MV-4-11 (cell line): ENCODE data around the gene TGM1.
A peak's percentile ranks its signal among the peaks of the same experiment; 100 is the strongest.

Experiments
- DNase-seq: peaks from one replicate; lab custom pipeline; 2025; lab: John Stamatoyannopoulos, UW

The TGM1 gene

DNA sequence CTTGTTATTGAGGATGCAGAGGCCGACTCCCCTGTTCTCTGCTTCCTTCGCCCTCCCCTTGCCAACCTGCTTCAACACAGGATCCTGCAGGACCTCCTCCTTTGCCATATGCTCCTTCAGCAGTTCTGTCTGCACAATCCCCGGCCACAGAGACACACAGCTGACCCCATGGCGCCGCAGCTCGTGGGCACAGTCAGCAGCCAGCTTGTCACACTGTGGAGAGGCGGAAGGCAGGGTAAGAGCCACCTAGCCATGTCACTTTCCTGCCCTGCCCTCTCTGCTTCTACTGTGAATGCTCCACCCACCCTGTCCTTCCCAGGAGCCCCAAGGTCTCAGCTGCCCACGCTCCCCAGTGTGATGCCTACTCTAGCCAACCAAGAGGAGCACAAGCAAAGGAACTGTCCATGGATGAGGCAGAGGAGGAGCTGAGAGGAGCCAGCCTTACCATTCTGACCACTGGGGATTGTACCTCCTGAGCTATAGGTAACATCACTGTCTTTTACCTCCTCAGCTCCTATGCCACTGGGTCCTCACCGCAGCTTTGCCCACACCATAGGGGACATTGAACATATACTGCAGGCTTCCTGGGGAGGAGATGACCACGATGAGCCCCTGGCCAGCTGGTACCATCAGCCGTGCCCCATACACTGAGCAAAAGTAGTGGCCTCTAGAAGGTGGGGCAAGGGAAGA lies 29.3 kb upstream of the TGM1 start:
- DNase-seq, result no peak

DNA sequence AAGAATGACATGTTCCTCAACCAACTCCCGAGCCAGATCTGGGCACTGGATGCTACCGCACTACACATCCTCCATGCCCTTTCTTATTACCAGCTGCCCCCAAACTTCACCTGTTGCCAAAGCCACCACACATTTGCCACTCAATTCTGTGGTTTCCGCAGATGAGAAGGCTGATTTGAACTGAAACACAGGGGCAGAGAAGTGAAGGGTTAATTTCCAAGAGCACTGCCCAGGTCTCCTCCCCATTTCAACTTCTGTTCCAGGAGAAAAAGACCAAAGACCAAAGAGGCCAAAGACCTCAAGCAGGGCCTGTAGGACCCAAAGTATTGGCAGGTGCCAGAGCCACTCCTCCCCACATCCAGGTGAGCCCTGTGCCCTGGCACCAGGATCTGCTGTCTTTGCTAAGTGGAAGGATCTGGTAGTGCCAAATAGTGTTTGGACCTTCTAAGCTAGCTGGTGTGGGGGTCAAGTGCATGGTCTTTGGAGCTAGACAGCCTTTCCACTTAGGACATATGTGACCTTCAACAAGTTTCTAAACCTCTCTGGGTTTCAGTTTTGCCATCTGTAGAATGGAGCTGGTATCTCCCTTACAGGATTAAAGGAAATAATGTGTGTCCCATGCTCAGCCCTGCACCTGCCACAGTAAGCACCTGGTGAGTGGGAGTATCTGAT lies 28.6 kb upstream of the TGM1 start:
- DNase-seq, result no peak

DNA sequence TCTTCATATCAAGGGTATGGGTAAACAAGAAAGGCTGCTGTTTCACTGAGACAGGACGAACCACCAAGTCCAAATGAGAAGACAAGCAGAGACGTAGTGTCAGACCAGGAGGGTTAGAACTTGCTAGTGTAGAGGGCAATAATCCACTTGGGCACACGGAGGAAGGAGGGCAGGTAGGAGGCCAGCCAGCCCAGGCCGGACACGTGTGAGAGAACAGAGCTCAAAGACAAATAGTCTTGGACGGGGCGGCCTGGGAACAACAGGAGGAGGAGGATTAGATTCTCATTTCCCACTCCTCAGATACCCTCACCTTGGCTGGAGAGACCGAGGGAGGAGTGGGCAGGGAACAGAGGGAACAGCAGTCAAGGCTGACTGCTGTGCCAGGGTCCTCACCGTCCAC lies 27.8 kb upstream of the TGM1 start:
- DNase-seq, result no peak

DNA sequence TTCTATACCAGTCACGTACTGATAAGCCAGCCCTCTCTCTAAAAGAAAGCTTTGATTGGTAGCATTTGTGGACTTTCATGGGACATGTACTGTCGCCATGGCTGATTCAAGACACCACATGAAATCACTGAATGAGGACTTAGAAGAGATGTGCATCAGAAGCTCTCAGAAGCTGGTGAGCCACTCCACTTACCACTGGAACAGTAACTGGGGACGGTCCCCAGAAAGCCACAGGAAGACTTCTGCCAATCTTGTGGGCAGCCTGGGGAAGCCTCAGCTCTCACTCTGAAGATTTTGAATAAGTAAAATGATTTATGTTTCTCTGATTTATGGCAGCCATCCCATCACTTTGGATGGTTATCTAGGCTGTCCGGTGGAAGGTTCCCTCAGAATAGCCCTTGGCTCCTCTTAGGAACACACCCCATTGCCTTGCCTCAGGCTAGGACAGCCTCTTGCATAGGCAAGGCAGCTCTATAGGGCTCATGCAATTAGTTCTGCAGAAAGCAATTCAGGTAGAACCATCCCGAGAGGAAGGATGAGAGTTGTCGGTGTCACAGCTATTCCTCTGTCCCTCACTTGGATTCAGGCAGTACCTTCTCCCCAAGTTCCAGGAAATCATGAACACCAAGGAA lies 26.8 kb upstream of the TGM1 start:
- DNase-seq, result no peak

DNA sequence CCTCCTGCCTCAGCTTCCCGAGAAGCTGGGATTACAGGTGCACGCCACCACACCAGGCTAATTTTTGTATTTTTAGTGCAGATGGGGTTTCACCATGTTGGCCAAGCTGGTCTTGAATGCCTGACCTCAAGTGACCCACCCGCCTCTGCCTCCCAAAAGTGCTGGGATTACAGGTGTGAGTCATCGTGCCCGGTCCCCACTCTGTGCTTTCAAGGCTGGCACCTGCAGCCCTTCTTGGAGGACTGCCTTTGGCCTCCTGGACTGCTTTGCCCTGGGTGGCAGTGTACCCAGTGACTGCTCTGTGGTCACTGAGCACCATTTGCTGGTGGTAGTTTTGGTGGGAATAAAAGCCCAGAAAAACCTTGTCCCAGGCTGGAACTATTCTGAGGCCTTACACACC lies 24.0 kb upstream of the TGM1 start:
- no peak for DNase-seq

DNA sequence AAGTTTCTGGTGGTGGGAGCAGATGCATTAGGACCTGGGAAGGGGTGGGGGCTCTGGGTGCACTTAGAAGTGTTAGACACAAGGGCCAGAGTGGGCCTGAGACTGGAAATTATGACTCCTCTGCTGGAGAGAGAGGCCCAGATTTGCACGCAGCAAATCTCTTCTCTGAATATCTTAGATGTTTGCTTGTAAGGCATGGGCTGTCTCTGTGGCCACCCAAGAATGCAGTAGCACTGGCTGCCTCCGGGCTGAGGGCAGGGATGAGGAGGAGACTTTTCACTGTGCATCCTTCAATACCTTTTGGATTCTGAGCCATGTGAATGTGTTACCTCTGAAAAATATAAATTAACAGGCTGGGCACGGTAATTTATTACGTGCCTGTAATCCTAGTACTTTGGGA lies 22.4 kb upstream of the TGM1 start:
- DNase-seq, result no peak

DNA sequence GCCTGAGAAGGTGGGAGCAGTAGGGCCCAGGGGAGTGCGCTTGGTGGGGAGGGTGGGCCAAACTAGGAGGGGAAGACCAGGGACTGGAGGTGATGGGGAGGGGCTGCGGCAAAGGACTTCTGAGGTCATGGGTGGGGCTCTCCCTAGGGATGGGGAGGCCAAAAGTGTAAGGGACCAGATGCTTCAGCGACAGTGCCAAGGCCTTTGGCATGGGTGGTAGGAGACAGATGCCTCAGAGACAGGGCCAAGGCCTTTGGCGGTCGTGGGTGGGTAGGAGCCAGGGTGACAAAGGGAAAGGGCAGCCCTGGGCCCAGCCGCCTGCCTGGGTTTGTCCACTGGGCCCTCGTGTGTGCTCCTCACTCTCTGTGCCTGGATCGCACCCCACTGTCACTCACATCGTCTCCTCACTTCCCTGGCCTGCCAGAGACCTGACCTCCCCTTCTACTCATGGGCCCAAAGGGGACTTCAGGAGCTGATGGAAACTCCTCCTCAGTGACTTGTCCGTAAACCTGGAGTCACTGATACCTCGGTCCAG lies 21.6 kb upstream of the TGM1 start:
- DNase-seq, result no peak

DNA sequence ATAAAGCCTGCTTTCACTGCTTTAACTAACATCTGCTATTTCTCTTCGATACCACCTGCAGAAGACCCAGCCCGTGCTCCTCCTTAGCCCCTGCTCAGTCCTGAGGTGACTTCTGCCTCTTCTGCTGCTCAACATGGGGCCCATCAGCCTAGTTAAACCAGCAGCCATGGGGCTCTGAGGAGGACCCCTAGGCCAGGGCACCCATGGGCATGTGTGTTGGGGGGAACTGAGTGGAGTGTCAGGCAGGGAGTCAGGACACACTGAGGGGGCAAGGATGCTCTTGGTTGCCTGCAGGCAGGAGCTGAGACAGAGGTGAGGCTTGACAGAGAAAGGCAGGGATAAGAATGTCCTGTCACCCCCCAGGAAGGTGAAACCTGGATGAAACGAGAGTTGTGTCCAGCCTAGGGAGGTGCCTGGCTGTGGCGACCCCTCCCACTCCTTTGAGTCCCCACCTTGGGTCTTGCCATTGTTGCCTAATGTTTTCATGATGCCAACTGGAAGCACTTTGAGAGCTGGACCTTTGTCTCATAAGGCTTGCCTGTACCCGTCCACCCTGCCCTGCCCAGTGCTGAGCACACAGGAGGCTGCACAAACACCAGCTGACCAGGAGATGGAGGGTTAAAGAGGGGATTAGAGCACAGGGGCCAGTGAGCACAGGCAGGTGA lies 21.0 kb upstream of the TGM1 start:
- no peak for DNase-seq

DNA sequence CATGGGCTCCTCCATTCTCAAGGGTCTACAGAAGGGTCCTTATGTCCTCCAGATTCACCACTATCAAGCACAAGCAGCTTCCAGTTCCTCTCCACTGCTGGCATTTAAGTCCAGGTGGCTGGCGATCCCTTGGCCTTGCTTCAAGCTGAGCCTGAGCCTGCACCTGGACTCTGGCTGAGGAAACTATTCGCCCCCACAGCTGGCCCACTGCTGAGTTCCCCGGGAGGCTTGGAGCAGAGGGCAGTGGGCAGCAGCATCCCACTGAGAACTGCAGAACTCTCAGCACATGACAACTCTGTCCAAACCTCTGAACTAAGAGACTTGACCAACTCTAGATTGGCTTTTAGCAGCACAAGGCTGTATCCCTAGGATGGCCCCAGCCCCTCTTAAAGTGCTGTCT lies 19.8 kb upstream of the TGM1 start:
- DNase-seq, result no peak

DNA sequence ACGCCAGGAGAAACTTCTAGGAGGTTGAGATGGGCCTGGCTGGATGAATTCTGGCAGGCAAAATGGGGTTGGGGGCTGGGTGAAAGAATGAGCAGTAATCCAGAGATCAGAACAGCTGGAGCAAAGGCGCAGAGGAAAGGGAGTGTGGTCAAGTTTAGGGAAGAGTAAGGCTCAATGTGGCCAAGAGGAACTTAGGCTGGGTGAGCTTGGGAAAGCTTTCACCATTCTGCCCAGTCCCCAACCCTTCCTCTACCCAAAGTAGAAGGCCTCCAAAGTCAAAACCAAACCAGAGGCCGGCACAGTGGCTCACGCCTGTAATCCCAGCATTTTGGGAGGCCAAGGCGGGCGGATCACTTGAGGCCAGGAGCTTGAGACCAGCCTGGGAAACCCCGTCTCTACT lies 18.7 kb upstream of the TGM1 start:
- DNase-seq, result peak; percentile 34

DNA sequence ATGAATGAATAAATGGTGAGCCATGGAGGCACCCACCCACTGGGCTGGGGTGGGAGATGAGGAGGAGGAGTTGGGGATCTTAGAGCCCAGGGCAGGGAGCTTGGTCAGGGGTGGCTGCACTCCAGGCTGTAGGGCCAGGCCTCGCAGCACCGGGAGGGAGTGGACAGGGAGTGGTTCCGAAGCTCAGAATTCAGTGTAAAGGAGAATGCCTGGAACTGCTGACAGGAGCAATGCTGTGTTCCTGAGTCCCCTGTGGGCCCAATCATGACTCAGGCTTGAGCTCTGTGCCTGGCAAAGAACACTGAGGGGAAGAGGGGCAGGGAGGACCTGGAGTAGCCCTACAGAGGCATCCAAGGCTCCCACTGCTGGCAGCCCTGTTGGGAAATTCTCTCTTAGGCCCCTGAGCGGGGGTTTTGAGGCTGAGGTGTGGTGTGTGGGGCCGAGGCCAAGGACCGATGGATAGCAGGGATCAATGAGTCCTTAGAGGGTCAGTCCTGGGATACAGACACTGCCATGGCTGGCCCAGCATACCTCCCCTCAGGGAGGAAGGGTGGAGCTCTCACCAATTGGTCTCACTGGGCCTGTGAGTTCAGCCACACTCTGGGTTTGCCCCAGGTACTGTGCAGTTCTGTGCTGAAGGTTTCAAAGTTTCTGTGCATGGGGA lies 18.0 kb upstream of the TGM1 start:
- no peak for DNase-seq

DNA sequence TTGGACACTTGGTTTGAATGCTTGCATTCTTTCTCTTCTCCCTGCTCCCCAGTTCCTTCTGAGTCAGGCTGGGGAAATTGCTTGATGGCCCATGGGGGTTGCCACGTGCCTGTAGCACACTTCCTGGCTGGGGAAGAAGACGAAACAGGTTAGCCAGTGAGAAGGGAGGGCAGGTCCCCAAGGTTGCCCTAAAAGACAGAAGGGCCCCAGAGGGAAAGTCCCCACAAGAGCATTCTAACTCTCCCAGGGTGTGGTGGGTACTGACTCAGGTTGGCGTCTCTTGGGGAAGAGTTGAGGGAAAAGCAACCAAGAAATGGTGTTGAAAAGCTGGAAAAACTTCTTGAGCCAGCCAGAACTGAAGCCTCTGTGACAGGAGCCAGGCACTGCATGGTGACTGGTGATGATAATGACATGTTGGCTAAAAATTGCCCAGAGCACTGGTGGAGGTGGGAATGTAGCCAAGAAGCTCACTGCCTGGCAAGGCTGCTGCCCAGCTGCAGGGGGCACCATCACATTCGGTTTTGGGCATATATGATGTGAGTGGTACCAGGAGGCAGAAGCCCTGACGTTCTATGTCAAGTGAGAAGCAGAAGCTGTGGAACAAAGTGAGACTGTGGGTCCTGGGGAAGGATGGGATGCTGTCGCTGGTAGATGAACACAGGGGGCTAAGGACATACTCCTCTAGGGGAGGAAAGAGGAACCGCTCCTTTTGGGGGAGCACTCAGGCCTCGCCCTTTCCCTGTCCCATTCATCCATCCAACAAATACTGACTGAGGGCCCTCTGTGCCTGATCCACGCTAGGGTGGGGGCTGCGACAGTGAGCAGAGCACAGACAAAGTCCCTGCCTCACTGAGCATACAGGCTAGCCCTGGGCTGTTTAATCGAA lies 16.6 kb upstream of the TGM1 start:
- peak; percentile 32 for DNase-seq

DNA sequence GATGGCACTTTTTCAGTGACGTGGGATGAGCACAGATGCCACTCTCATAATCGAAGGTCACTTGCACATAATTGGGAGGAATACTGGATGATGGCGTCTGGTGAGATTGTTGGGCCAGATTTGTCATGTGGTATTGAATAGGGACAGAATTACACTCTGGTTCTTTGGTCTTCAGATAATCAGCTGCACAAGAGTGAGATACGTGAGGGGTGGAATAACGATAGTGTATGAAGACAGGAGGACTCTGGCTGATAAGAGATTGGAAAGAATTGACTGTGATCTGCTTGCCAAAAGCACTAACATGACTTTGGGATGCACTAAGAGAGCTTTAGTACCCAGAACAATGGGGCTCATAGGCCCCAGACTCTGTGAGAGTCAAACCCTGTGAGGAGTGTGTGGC lies 15.4 kb upstream of the TGM1 start:
- no peak for DNase-seq

DNA sequence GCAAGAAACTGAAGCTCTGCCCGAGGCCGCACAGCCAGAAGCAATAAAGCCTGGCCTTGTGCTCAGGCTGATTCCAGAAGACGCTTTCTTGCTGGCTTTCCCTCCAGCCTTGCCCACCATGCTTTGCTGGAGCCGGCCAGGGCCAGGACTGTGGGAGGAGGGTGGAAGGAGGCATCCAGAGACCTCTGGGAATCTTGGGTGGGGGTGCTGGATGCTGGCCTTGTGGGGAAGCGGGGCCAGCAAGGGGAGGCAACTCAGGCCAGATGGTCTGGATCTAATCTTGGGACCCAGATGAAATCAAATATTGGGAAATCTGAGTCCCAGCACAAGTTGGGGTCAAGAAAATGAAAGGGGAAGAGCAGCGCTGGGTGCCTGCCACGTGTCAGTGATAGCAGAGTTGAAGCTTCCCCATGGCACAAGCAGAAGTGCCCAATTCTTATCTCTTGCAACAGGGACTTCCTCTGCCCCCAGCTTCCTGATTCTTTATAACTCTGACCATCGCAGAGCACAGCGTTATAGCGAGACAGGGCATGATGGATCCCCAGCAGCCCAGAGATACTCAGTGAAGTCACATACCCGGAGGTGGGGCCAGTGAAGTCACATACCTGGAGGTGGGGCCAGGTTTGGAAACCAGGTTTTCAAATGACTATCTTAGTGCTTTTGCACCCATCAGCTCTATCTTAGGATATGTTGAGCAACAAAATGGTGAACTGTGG lies 14.8 kb upstream of the TGM1 start:
- DNase-seq, result peak; percentile 94

DNA sequence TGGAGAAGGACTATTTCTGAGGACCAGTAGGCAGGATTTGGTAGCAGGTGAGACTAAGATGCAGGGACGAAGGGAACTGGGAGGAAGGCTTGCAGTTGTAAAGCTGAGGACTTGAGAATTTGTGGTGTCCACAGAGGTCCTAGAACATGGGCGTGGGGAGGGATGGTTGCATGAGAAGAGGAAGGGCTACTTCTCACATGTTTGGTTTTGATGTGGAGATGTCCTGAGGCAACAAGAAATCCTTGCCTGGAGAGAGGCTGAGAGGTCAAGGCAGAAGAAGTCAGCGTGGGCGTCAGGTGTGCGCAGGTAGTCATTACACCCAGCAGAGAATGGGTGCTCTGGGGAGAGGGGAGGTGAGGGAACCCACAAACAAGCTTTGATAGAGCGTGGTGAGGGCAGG lies 14.1 kb upstream of the TGM1 start:
- no peak for DNase-seq

DNA sequence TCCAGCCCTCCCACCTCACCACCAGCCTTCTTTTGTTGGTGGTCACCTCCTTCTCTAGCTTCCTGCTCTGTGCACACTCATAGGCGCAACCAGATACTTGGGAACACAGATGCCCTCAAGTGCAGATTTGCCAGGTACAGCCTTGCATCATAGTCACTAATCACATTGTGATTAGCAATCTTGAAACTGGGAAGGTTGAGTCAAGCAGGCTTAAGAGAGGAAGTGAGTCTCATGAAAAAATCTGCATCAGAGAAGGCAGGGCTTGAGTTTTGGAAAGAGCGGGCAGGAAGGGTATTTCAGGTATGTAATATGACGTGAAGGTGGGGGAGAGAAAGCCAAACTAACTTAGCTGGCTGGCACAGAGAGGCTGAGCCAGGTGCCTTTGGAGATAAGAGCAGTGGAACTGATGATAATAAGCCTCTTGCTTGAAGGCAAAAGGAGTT lies 11.1 kb upstream of the TGM1 start:
- DNase-seq, result peak; percentile 87

DNA sequence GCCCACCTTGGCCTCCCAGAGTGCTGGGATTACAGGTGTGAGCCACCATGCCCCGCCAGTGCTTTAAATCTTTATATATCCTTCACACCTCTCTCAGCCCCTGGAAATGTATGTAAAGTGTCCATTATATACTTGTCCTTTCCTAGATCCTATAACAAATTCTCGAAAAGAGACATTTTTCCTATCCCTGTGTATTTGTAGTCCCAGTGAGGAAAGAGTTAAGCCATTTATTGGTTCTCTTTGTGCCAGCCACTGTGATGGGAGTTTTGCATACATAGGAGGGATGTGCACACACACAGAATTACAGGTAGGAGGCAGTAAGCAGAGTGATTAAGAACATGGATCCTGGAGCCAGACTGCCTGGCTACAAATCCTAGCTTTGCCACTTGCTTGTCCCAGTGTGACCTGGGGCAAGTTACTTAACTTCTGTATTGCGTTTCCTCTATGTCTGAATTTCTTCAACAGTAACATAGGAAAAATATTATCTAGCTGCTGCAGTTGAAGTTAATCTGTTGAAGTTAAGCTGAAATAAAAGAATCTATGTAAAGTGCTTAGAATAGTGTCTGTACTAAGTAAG lies 10.5 kb upstream of the TGM1 start:
- no peak for DNase-seq

DNA sequence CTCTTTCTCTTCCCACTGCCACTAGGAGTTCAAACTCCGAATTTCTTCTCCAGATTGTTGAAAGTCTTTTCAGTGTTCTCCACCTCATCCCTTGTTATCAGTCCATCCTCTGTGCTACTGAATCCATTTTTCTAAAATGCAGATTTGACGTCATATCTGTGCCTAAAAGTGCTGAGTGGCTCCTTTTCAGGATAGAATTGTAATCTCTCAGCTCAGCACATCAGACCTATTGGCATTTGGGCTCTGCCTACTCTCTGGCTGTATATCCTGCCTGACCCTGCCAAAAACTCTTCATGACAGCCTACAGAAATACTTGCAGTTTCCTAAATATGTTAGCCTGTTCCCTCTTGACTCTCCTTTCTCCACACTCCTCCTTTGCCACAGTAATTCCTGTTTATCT lies 9.5 kb upstream of the TGM1 start:
- no peak for DNase-seq

DNA sequence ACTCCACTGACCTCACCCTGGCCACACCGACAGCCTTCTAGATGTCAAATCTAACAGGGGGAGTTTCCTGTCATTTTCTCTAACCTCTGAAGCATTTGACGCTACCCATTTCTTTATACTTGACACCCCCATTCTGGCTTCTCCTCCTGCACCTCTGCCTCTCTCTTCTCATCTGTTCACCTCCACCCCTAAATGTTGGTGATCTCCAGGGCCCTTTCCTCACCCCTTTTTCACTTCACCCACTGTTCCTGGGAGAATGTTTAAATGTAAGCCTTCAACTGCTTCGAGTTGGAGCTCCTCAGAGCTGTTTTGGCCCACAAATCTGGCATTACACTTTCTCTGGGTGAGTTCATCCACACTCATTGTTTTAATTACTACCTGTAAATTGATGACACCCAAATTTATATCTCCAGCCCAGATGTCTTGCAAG lies 8.9 kb upstream of the TGM1 start:
- DNase-seq, result no peak
